Common myeloid progenitor, CD34-positive (primary cell): Measurements from ENCODE around the gene RBM4B.

Source experiments
- CTCF ChIA-PET: fragments of 350-600 bp; sonication (Branson Sonifier 250); formaldehyde crosslinking; loops from one replicate; lab custom pipeline; 2021; ENCODE audit warnings: antibody characterized with exemption; lab: Charles Lee
- POLR2A ChIA-PET: fragments of 350-600 bp; sonication (Branson Sonifier 250); formaldehyde crosslinking; loops from one replicate; lab custom pipeline; 2021; ENCODE audit warnings: antibody characterized with exemption; lab: Charles Lee
- DNase-seq, 3 donors: peaks; one replicate each; pipeline versions ENCODE4 v3.0.0 to v3.0.0-alpha.2; 2013
- H3K27ac ChIP-seq, 2 experiments: 1 replicate in 1 of 2; 2 replicates in 1 of 2; pipeline ENCODE4 v1.7.0; 2013; ENCODE audit warnings: inconsistent platforms in 2 of 2, low read length in 2 of 2, mild to moderate bottlenecking in 2 of 2, low read depth in 1 of 2, moderate library complexity in 1 of 2; ENCODE audit not compliant: severe bottlenecking in 2 of 2, insufficient read depth in 1 of 2, poor library complexity in 1 of 2
- H3K27me3 ChIP-seq, 5 experiments: replicated peaks in 2 of 5; 1 replicate in 3 of 5; 2 replicates in 2 of 5; pipeline versions ENCODE4 v1.6.1 to v1.7.0; 2013; ENCODE audit warnings: low read length in 4 of 5, mild to moderate bottlenecking in 2 of 5, moderate library complexity in 2 of 5, inconsistent platforms in 1 of 5; ENCODE audit not compliant: insufficient read depth in 5 of 5, control insufficient read depth in 4 of 5
- H3K36me3 ChIP-seq, 4 experiments: 1 replicate in 2 of 4; 2 replicates in 2 of 4; pipeline versions ENCODE4 v1.6.1 to v1.7.0; 2013; ENCODE audit warnings: low read length in 3 of 4, control low read depth in 1 of 4, mild to moderate bottlenecking in 1 of 4; ENCODE audit not compliant: control insufficient read depth in 4 of 4, insufficient read depth in 4 of 4
- H3K4me1 ChIP-seq, 4 experiments: 1 replicate in 3 of 4; 2 replicates in 1 of 4; pipeline versions ENCODE4 v1.6.1 to v1.7.1; 2013; ENCODE audit warnings: low read length in 3 of 4, mild to moderate bottlenecking in 3 of 4, control low read depth in 1 of 4, inconsistent platforms in 1 of 4, moderate library complexity in 1 of 4; ENCODE audit not compliant: control insufficient read depth in 4 of 4, insufficient read depth in 4 of 4; ENCODE audit errors: control extremely low read depth in 1 of 4
- H3K4me3 ChIP-seq, 7 experiments: 1 replicate in 4 of 7; 2 replicates in 3 of 7; pipeline versions ENCODE4 v1.5.1 to v1.7.0; 2013; ENCODE audit warnings: mild to moderate bottlenecking in 7 of 7, low read length in 6 of 7, moderate library complexity in 6 of 7, inconsistent platforms in 2 of 7, low read depth in 2 of 7, control low read depth in 1 of 7; ENCODE audit not compliant: insufficient read depth in 4 of 7, control insufficient read depth in 1 of 7; ENCODE audit errors: extremely low read depth in 1 of 7
- H3K9me3 ChIP-seq, 5 experiments: 1 replicate in 4 of 5; 2 replicates in 1 of 5; pipeline versions ENCODE4 v1.6.1 to v1.7.1; 2013; ENCODE audit warnings: low read length in 4 of 5, mild to moderate bottlenecking in 2 of 5, inconsistent platforms in 1 of 5, low read depth in 1 of 5, moderate library complexity in 1 of 5; ENCODE audit not compliant: control insufficient read depth in 4 of 5, insufficient read depth in 2 of 5; ENCODE audit errors: control extremely low read depth in 1 of 5
- WGBS: methylation state at CpG from one replicate; pipeline ENCODE4 v1.1.5; 2013; ENCODE audit not compliant: insufficient coverage; 5-methylcytosine and 5-hydroxymethylcytosine counted together

RBM4B gene

GRCh38 chr11:66659763-66660162 is 17.9 kb downstream of the RBM4B start:
- Histone ChIP-seq H3K4me1 (peaks cover 3 to 7% (median 5%) of the 10 kb centered on the region in 4 experiments), H3K4me3 (no peak overlapping the region), H3K27me3 (no peaks in the 10 kb centered on the region), H3K36me3 (peaks cover 5 to 24% (median 21%) of the 10 kb centered on the region in 4 experiments), H3K9me3 (no peaks in the 10 kb centered on the region), H3K27ac (no peak overlapping the region)
- WGBS = no CpG with 5 or more reads among the region's 2 CpGs
- DNase-seq = peak in 2 of 3 donors; percentile 46 to 50
- ChIA-PET POLR2A (interaction anchor here (0.6 to 1.5 kb wide), 3 partner anchors 11 to 60 kb away, joined by 3 to 5 read pairs (median 3); partner anchors contain the start of gene RBM4B), CTCF (interaction anchor here (0.6 to 3.9 kb wide), 5 partner anchors 13 to 78 kb away, joined by 3 to 9 read pairs (median 3); partner anchors contain the start of genes CCDC87, CCS and RBM4B)

GRCh38 chr11:66653123-66653522 is 24.6 kb downstream of the RBM4B start:
- no peaks in the 10 kb centered on the region for H3K9me3 ChIP-seq
- H3K4me1 ChIP-seq = no peaks in the 10 kb centered on the region
- no peak overlapping the region for H3K27ac ChIP-seq
- peaks cover 14 to 55% (median 22%) of the 10 kb centered on the region in 4 experiments for H3K36me3 ChIP-seq
- 98% methylated on average over 4 of the region's 6 CpGs for WGBS
- no peak overlapping the region for H3K4me3 ChIP-seq
- DNase-seq = no peak
- no peaks in the 10 kb centered on the region for H3K27me3 ChIP-seq
- ChIA-PET POLR2A (interaction anchor here (1.1 kb wide), 1 partner anchor 14 kb away, joined by 3 read pairs; the partner anchor contains the start of gene RBM4), CTCF (interaction anchor here (0.7 to 1.3 kb wide), 5 partner anchors 7 to 75 kb away, joined by 3 read pairs; no protein-coding TSS in a partner anchor)

GRCh38 chr11:66652651-66653050 is 25.0 kb downstream of the RBM4B start:
- Histone ChIP-seq H3K27ac (no peak overlapping the region), H3K4me1 (no peaks in the 10 kb centered on the region), H3K27me3 (no peaks in the 10 kb centered on the region), H3K36me3 (peaks cover 14 to 55% (median 24%) of the 10 kb centered on the region in 4 experiments), H3K9me3 (no peaks in the 10 kb centered on the region), H3K4me3 (no peak overlapping the region)
- DNase-seq = no peak
- POLR2A ChIA-PET = interaction anchor here (1.1 kb wide), 1 partner anchor 14 kb away, joined by 3 read pairs; the partner anchor contains the start of gene RBM4
- CTCF ChIA-PET = interaction anchor here (0.9 to 1.3 kb wide), 4 partner anchors 8 to 60 kb away, joined by 3 read pairs; partner anchors contain the start of gene CCDC87
- 98% methylated on average over 6 of the region's 7 CpGs for WGBS

GRCh38 chr11:66651016-66651415 is 26.7 kb downstream of the RBM4B start:
- DNase-seq = no peak
- ChIA-PET CTCF (interaction anchor here (1.2 kb wide), 1 partner anchor 72 kb away, joined by 3 read pairs; no protein-coding TSS in a partner anchor), POLR2A (interaction anchor here (0.7 to 0.9 kb wide), 2 partner anchors 13 to 27 kb away, joined by 3 to 4 read pairs; partner anchors contain the start of genes RBM4 and RBM4B)
- Histone ChIP-seq H3K36me3 (peaks cover 25 to 65% (median 35%) of the 10 kb centered on the region in 4 experiments), H3K27me3 (no peaks in the 10 kb centered on the region), H3K4me3 (no peak overlapping the region), H3K27ac (no peak overlapping the region), H3K4me1 (peaks cover 0 to 3% (median 0%) of the 10 kb centered on the region in 4 experiments), H3K9me3 (no peaks in the 10 kb centered on the region)
- WGBS = no CpG with 5 or more reads among the region's 2 CpGs

- no peaks in the 10 kb centered on the region for H3K9me3 ChIP-seq
- no peaks in the 10 kb centered on the region for H3K27me3 ChIP-seq
- H3K27ac ChIP-seq = no peak overlapping the region
- ChIA-PET POLR2A (interaction anchor here (0.6 to 1.5 kb wide), 4 partner anchors 12 to 151 kb away, joined by 3 to 5 read pairs (median 4); partner anchors contain the start of gene RBM4), CTCF (interaction anchor here (0.9 to 2.2 kb wide), 4 partner anchors 11 to 107 kb away, joined by 3 to 8 read pairs (median 4); partner anchors contain the start of genes CCDC87, CCS, RBM4 and RBM4B)
- no peak for DNase-seq
- no peak overlapping the region for H3K4me3 ChIP-seq
- 100% methylated on average over 4 of the region's 5 CpGs for WGBS
- H3K4me1 ChIP-seq = peaks cover 0 to 3% (median under 1%) of the 10 kb centered on the region in 4 experiments
- peaks cover 24 to 74% (median 43%) of the 10 kb centered on the region in 4 experiments for H3K36me3 ChIP-seq
Measured at GRCh38 chr11:66649903-66650302, 27.8 kb downstream of the RBM4B start.

- CTCF ChIA-PET = interaction anchor here (0.8 to 2.1 kb wide), 7 partner anchors 9 to 139 kb away, joined by 3 to 5 read pairs (median 3); partner anchors contain the start of genes RBM4 and RBM4B
- WGBS = 92% methylated on average over 2 of the region's 4 CpGs
- H3K4me3 ChIP-seq = no peak overlapping the region
- H3K9me3 ChIP-seq = no peaks in the 10 kb centered on the region
- no peak overlapping the region for H3K27ac ChIP-seq
- DNase-seq = no peak
- peaks cover 29 to 87% (median 57%) of the 10 kb centered on the region in 4 experiments for H3K36me3 ChIP-seq
- H3K27me3 ChIP-seq = no peaks in the 10 kb centered on the region
- H3K4me1 ChIP-seq = peaks cover 6 to 16% (median 7%) of the 10 kb centered on the region in 4 experiments
- POLR2A ChIA-PET = no interaction called here
Measured at GRCh38 chr11:66646828-66647227, 30.9 kb downstream of the RBM4B start.
